Gastroesophageal sphincter (tissue), 3 donors: ENCODE data around the gene LRBA.

Source experiments
- EP300 ChIP-seq: sonication (generic); formaldehyde crosslinking; IDR thresholded peaks from one replicate; pipeline ENCODE4 v1.6.1; 2017; ENCODE audit warnings: antibody characterized with exemption, mild to moderate bottlenecking
- POLR2A ChIP-seq, 2 donors: fragments of 450-650 bp; IDR thresholded peaks; one replicate each; pipeline ENCODE4 v1.6.1; 2017; ENCODE audit warnings: antibody characterized with exemption in 2 of 2, mild to moderate bottlenecking in 2 of 2, moderate library complexity in 1 of 2
- POLR2AphosphoS5 ChIP-seq: sonication (generic); formaldehyde crosslinking; IDR thresholded peaks from one replicate; pipeline ENCODE4 v1.6.1; 2017; ENCODE audit warnings: antibody characterized with exemption
- TF ChIP-seq, protein P1 (sequence below), 4 experiments: fragments of 200-600 bp in 2 of 4; fragments of 450-650 bp in 2 of 4; sonication (generic) in 1 of 4; IDR thresholded peaks; one replicate each; pipeline ENCODE4 v1.5.1; 2017 to 2019; ENCODE audit warnings: antibody characterized with exemption in 4 of 4, mild to moderate bottlenecking in 2 of 4, moderate library complexity in 2 of 4

- TF ChIP-seq POLR2A (IDR thresholded peaks at IDR 0.05) (no peak), POLR2AphosphoS5 (no peak), EP300 (no peak)
- TF ChIP-seq, protein P1, sequence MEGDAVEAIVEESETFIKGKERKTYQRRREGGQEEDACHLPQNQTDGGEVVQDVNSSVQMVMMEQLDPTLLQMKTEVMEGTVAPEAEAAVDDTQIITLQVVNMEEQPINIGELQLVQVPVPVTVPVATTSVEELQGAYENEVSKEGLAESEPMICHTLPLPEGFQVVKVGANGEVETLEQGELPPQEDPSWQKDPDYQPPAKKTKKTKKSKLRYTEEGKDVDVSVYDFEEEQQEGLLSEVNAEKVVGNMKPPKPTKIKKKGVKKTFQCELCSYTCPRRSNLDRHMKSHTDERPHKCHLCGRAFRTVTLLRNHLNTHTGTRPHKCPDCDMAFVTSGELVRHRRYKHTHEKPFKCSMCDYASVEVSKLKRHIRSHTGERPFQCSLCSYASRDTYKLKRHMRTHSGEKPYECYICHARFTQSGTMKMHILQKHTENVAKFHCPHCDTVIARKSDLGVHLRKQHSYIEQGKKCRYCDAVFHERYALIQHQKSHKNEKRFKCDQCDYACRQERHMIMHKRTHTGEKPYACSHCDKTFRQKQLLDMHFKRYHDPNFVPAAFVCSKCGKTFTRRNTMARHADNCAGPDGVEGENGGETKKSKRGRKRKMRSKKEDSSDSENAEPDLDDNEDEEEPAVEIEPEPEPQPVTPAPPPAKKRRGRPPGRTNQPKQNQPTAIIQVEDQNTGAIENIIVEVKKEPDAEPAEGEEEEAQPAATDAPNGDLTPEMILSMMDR (IDR thresholded peaks at IDR 0.05): no peak
Observed at GRCh38 chr4:150952167-150952845, 62.8 kb downstream of the LRBA start.
